GM18505 (cell line): ENCODE data around the gene FMNL2.

ENCODE experiments used
- ATAC-seq: cut with Tn5 transposase; IDR thresholded peaks from one replicate; pipeline ENCODE4 v1.9.1; 2021; ENCODE audit not compliant: unreplicated experiment
- POLR2A ChIP-seq: IDR thresholded peaks from 4 replicates; pipeline ENCODE4 v1.6.1; 2011; ENCODE audit warnings: borderline replicate concordance; ENCODE audit not compliant: insufficient read depth, insufficient read length; ENCODE audit errors: extremely low read depth

FMNL2 gene

GRCh38 chr2:152330235-152330866 lies 4.6 kb upstream of the FMNL2 start:
- no peak for ATAC-seq
- no peak for TF ChIP-seq POLR2A

GRCh38 chr2:152334701-152335015 lies 316 bp upstream of the FMNL2 start:
- TF ChIP-seq POLR2A, result no peak

GRCh38 chr2:152335726-152336118 lies 748 bp downstream of the FMNL2 start:
- peak; percentile 26 for ATAC-seq
- TF ChIP-seq POLR2A, result no peak

More at GRCh38 chr2:152334701-152335015, 316 bp upstream of the FMNL2 start:
- no peak for ATAC-seq

- peak; percentile 33 for ATAC-seq
- no peak for TF ChIP-seq POLR2A
These were observed 1.3 kb downstream of the FMNL2 start for GRCh38 chr2:152336119-152336853.

- no peak for TF ChIP-seq POLR2A
- no peak for ATAC-seq
These were observed 2.0 kb downstream of the FMNL2 start for GRCh38 chr2:152336854-152337510.

- no peak for TF ChIP-seq POLR2A
- ATAC-seq, result no peak
These were observed 2.5 kb downstream of the FMNL2 start for GRCh38 chr2:152337511-152337903.

GRCh38 chr2:152339556-152340286 lies 4.7 kb downstream of the FMNL2 start:
- no peak for TF ChIP-seq POLR2A
- no peak for ATAC-seq

GRCh38 chr2:152342259-152343046 lies 7.5 kb downstream of the FMNL2 start:
- no peak for ATAC-seq

GRCh38 chr2:152343426-152343825 lies 8.5 kb downstream of the FMNL2 start:
- TF ChIP-seq POLR2A, result no peak
- ATAC-seq, result no peak

More at GRCh38 chr2:152342259-152343046, 7.5 kb downstream of the FMNL2 start:
- no peak for TF ChIP-seq POLR2A

GRCh38 chr2:152344579-152345195 lies 9.7 kb downstream of the FMNL2 start:
- ATAC-seq, result no peak
- no peak for TF ChIP-seq POLR2A

- ATAC-seq, result no peak
- TF ChIP-seq POLR2A, result no peak
These were observed 12.1 kb downstream of the FMNL2 start for GRCh38 chr2:152347076-152347475.

- ATAC-seq, result no peak
- no peak for TF ChIP-seq POLR2A
These were observed 13.4 kb downstream of the FMNL2 start for GRCh38 chr2:152348388-152348787.
